HEK293T (cell line): ENCODE results near the gene LYRM2.

Source experiments
- CTCF ChIA-PET: fragments of 350-600 bp; formaldehyde crosslinking; extraction: SDS; loops from one replicate; lab custom pipeline; 2021; ENCODE audit warnings: antibody characterized with exemption, inconsistent platforms; lab: Yijun Ruan, JAX
- POLR2A ChIA-PET: fragments of 350-600 bp; formaldehyde crosslinking; extraction: SDS; loops from one replicate; lab custom pipeline; 2020; ENCODE audit warnings: antibody characterized with exemption, inconsistent platforms; lab: Yijun Ruan, JAX
- DNase-seq: peaks from one replicate; pipeline ENCODE4 v3.0.0; 2012; ENCODE audit warnings: mixed read lengths; ENCODE audit errors: extremely low spot score
- ARNT ChIP-seq: fragments of 450-650 bp; IDR thresholded peaks from 2 replicates; pipeline ENCODE4 v1.6.1; 2017; ENCODE audit warnings: mild to moderate bottlenecking
- BHLHE40 ChIP-seq: fragments of 450-650 bp; IDR thresholded peaks from 2 replicates; pipeline ENCODE4 v1.6.1; 2016; ENCODE audit warnings: mild to moderate bottlenecking, moderate library complexity, borderline replicate concordance
- CTBP1 ChIP-seq: fragments of 450-650 bp; IDR thresholded peaks from 2 replicates; pipeline ENCODE4 v1.6.1; 2016; ENCODE audit warnings: borderline replicate concordance
- ELF4 ChIP-seq: fragments of 450-650 bp; IDR thresholded peaks from 2 replicates; pipeline ENCODE4 v1.6.1; 2017; ENCODE audit warnings: antibody characterized with exemption
- FOXA1 ChIP-seq: fragments of 450-650 bp; IDR thresholded peaks from 2 replicates; pipeline ENCODE4 v1.6.1; 2016; ENCODE audit warnings: mild to moderate bottlenecking
- FOXK2 ChIP-seq: fragments of 450-650 bp; IDR thresholded peaks from 2 replicates; pipeline ENCODE4 v1.6.1; 2016; ENCODE audit warnings: mild to moderate bottlenecking
- FOXM1 ChIP-seq: fragments of 450-650 bp; IDR thresholded peaks from 2 replicates; pipeline ENCODE4 v1.6.1; 2017; ENCODE audit warnings: mild to moderate bottlenecking, borderline replicate concordance
- HDGF ChIP-seq: fragments of 450-650 bp; IDR thresholded peaks from 2 replicates; pipeline ENCODE4 v1.6.1; 2017; ENCODE audit warnings: antibody characterized with exemption, borderline replicate concordance
- L3MBTL2 ChIP-seq: fragments of 450-650 bp; conservative IDR thresholded peaks from 2 replicates; pipeline ENCODE4 v1.6.1; 2016; ENCODE audit warnings: mild to moderate bottlenecking
- LEF1 ChIP-seq: fragments of 450-650 bp; IDR thresholded peaks from 2 replicates; pipeline ENCODE4 v1.6.1; 2017; ENCODE audit warnings: mild to moderate bottlenecking, borderline replicate concordance
- NFRKB ChIP-seq: fragments of 450-650 bp; IDR thresholded peaks from 2 replicates; pipeline ENCODE4 v1.6.1; 2016; ENCODE audit warnings: mild to moderate bottlenecking, moderate library complexity
- PKNOX1 ChIP-seq: fragments of 450-650 bp; IDR thresholded peaks from 2 replicates; pipeline ENCODE4 v1.6.1; 2016
- SP1 ChIP-seq: fragments of 450-650 bp; IDR thresholded peaks from 2 replicates; pipeline ENCODE4 v1.6.1; 2017
- SUZ12 ChIP-seq: fragments of 450-650 bp; IDR thresholded peaks from 2 replicates; pipeline ENCODE4 v1.6.1; 2016; ENCODE audit warnings: mild to moderate bottlenecking
- TARDBP ChIP-seq: fragments of 450-650 bp; IDR thresholded peaks from 2 replicates; pipeline ENCODE4 v1.6.1; 2016
- ZNF384 ChIP-seq: fragments of 450-650 bp; IDR thresholded peaks from 2 replicates; pipeline ENCODE4 v1.6.1; 2016

The LYRM2 gene

GRCh38 chr6:89596056-89596455 is 42.5 kb downstream of the LYRM2 start:
- CTCF ChIA-PET, result interaction anchor here (1.5 kb wide), 1 partner anchor 13 kb away, joined by 3 read pairs; no protein-coding TSS in a partner anchor
- TF ChIP-seq BHLHE40 (no peak), L3MBTL2 (no peak), ZNF384 (no peak), ELF4 (no peak), CTBP1 (no peak), HDGF (no peak), FOXA1 (no peak), NFRKB (no peak), SP1 (no peak), PKNOX1 (no peak)
- POLR2A ChIA-PET, result no interaction called here
- no peak for DNase-seq

- POLR2A ChIA-PET, result no interaction called here
- TF ChIP-seq L3MBTL2 (no peak), FOXA1 (no peak), ARNT (no peak), FOXM1 (no peak), HDGF (no peak), TARDBP (no peak), LEF1 (no peak), FOXK2 (no peak), BHLHE40 (no peak)
- CTCF ChIA-PET, result no interaction called here
- DNase-seq, result no peak
These were observed 46.8 kb downstream of the LYRM2 start for GRCh38 chr6:89591745-89592144.

- DNase-seq, result no peak
- no peak for TF ChIP-seq LEF1
- no peak for TF ChIP-seq L3MBTL2
- no peak for TF ChIP-seq ZNF384
- TF ChIP-seq ELF4, result no peak
- TF ChIP-seq TARDBP, result no peak
- TF ChIP-seq BHLHE40, result no peak
- TF ChIP-seq FOXA1, result no peak
- TF ChIP-seq SP1, result no peak
- TF ChIP-seq ARNT, result no peak
- no peak for TF ChIP-seq PKNOX1
- TF ChIP-seq FOXM1, result no peak
- TF ChIP-seq HDGF, result no peak
- no peak for TF ChIP-seq CTBP1
- no peak for TF ChIP-seq SUZ12
- TF ChIP-seq FOXK2, result no peak
- no peak for TF ChIP-seq NFRKB
- ChIA-PET POLR2A (no interaction called here), CTCF (interaction anchor here (0.9 kb wide), 1 partner anchor 146 kb away, joined by 4 read pairs; no protein-coding TSS in a partner anchor)
These were observed 48.4 kb downstream of the LYRM2 start for GRCh38 chr6:89590133-89590532.

GRCh38 chr6:89589297-89590025 is 49.1 kb downstream of the LYRM2 start:
- ChIA-PET POLR2A (no interaction called here), CTCF (interaction anchor here (0.9 kb wide), 1 partner anchor 146 kb away, joined by 4 read pairs; no protein-coding TSS in a partner anchor)
- no peak for DNase-seq
- TF ChIP-seq FOXM1 (no peak), TARDBP (no peak), BHLHE40 (no peak), ZNF384 (no peak), HDGF (no peak), L3MBTL2 (no peak), SUZ12 (no peak), FOXA1 (no peak), CTBP1 (no peak), NFRKB (no peak), PKNOX1 (no peak), ARNT (no peak), FOXK2 (no peak)

- ChIA-PET POLR2A (no interaction called here), CTCF (interaction anchor here (1.5 kb wide), 1 partner anchor 153 kb away, joined by 8 read pairs; the partner anchor contains the start of gene ANKRD6)
- TF ChIP-seq FOXM1 (no peak), HDGF (no peak), FOXK2 (no peak), TARDBP (no peak), SUZ12 (no peak), ZNF384 (no peak), LEF1 (no peak), BHLHE40 (no peak), PKNOX1 (no peak)
- DNase-seq, result no peak
These were observed 53.4 kb downstream of the LYRM2 start for GRCh38 chr6:89585154-89585553.
